ENCODE results near the gene ZNF821.

ZNF821 gene

GRCh38 chr16:71927383-71927782 lies 43.4 kb upstream of the ZNF821 start:
- no peak for TF ChIP-seq CTCF (IDR thresholded peaks at IDR 0.05; ENCODE audit: low read depth, low read length)
- DNase-seq (ENCODE audit: extremely low read depth, low read depth) = peak; percentile 72

DNA sequence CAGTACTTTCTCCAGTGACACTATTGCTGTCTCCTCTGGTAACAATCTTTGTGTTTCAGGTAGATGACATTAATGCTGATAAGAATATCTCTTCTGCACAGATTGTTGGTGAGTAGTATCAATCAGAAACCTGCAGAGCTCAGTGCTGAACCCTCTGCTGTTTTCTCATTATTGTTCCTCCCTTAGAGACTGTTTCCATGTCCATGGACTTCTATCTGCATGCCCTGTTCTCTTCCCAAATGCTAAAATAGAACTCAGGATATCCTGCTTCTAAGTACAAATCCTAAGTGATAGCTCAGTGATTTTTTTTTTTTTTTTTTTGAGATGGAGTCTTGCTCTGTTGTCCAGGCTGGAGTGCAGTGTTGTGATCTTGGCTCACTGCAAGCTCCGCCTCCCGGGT lies 40.7 kb upstream of the ZNF821 start:
- TF ChIP-seq CTCF (IDR thresholded peaks at IDR 0.05; ENCODE audit: low read depth, low read length) = no peak
- DNase-seq (ENCODE audit: extremely low read depth, low read depth) = no peak

DNA sequence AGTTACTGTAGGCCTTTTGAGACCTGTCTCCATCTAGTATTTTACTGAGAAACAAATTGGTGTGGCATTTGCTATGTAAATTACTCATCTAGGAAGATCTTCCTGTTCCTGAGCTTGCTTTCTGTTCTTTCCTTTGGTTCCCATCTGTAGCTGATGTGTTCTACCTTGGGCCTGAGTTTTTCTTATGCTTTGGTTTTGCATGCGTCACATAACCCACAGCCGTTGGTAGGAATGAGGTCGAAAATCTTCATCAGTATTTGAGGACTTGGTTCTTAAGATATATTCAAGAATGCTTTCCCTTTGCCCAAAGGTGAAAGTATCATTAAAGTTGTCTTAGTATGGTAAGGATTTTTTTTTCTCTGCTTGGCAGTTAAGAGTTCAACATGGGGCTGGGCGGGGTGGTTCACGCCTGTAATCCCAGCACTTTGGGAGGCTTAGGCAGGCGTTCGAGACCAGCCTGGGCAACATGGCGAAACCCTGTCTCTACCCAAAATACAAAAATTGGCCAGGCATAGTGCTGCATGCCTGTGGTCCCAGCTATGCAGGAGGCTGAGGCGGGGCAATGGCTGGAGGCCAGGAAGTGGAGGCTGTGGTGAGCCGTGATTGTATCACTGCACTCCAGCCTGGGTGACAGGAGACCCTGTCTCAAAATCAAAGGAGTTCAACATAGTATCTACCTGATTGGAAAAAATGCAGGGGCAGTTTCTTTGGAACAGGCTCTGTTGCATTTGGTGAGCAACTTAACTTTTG lies 40.1 kb upstream of the ZNF821 start:
- TF ChIP-seq CTCF (IDR thresholded peaks at IDR 0.05; ENCODE audit: low read depth, low read length) = no peak
- no peak for DNase-seq (ENCODE audit: extremely low read depth, low read depth)

DNA sequence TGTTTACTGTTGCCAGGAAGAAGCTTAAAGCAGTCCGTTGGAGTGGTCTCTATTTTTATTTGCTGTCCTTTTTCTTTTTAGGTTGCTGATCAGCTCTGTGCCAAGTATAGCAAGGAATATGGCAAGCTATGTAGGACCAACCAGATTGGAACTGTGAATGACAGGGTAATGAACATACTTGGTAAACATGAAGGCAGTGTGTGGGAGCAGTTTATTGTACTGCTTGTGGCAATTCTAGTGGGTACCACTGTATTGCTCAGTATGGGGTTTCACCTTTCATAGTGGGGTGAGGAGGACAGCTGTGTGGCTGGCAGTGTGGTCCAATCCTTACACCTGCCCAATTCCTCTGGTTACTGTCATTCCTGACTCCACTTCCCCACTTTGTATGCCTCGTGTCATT lies 36.7 kb upstream of the ZNF821 start:
- no peak for TF ChIP-seq CTCF (IDR thresholded peaks at IDR 0.05; ENCODE audit: low read depth, low read length)
- DNase-seq (ENCODE audit: extremely low read depth, low read depth) = no peak

- no peak for TF ChIP-seq CTCF (IDR thresholded peaks at IDR 0.05; ENCODE audit: low read depth, low read length)
- DNase-seq (ENCODE audit: extremely low read depth, low read depth) = no peak
These were observed 35.1 kb upstream of the ZNF821 start for GRCh38 chr16:71919035-71919434.

- DNase-seq (ENCODE audit: extremely low read depth, low read depth) = no peak
These were observed 33.9 kb upstream of the ZNF821 start for GRCh38 chr16:71917900-71918299.

More at GRCh38 chr16:71917900-71918299, 33.9 kb upstream of the ZNF821 start:
- TF ChIP-seq CTCF (IDR thresholded peaks at IDR 0.05; ENCODE audit: low read depth, low read length) = no peak

Measured in AG09319 (cell line).